Activated T-cell treated with anti-CD3 and anti-CD28 coated beads for 48 hours (primary cell): ENCODE measurements around the gene ZNF200.
"Not testable (repeated sequence)": the region's sequence is repeated elsewhere in the genome, so short reads cannot be mapped to it uniquely, and the experiment has no call there.

ENCODE experiments used
- DNase-seq: peaks from one replicate; pipeline ENCODE4 v3.0.0-alpha.2; 2020; ENCODE audit warnings: low read depth

Gene ZNF200

DNA sequence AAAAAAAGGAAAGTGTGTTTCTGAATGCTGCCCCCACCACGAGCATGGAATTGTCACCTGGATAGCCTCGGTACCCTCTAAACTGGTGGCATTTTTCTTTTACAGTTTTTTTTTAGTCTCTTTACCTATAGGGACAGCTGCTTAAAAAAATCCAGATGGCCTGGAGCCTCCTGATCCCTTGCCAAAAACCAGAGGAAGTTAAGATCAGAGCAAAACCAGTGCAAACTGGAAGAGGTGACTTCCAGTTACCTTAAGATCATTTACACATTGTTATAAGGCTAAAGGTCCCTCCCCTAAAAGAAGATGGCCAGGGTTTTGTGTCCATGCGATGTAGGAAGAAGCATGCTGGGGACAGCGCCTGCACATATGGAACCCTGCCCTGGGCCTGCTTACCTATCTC lies 18.0 kb upstream of the ZNF200 start:
- DNase-seq: no peak

DNA sequence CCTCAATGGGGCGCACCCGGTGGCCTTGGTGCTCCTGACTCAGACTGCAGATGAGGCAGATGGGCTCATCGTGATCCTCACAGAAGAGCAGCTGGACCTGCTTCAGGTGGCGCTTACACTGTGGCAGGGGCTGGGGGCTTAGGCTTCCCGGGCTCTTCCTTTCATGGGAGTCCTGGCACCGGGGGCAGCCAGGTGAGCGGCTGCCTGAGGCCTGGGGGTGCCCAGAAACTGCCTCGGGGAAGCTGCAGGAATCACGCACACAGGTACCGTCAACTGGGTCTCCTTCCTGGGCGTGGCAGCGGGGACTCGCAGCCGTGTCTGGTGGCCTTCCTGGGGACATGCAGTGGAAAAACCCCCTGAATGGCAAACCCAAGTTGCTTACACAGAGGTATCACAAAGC lies 14.5 kb upstream of the ZNF200 start:
- no peak for DNase-seq

DNA sequence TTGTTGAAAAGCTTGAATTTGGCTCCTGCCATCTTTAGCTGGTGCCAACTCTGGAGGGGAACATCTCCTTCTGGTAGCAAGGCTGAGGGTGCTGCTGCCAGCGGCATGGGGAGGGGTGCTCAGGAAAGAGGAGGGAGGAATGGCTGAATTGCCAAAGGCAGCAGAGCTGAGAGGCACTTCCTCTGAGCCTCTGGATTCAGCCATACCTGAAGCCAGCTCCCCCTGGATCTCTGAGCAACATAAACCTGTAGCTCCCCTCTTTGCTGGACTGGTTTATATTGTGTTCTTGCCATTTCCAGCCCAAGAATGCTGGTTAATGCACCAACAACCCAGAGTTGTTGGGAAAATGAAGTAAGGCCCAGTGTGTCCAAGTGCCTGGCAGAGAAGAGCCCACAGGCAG lies 14.1 kb upstream of the ZNF200 start:
- DNase-seq: no peak

DNA sequence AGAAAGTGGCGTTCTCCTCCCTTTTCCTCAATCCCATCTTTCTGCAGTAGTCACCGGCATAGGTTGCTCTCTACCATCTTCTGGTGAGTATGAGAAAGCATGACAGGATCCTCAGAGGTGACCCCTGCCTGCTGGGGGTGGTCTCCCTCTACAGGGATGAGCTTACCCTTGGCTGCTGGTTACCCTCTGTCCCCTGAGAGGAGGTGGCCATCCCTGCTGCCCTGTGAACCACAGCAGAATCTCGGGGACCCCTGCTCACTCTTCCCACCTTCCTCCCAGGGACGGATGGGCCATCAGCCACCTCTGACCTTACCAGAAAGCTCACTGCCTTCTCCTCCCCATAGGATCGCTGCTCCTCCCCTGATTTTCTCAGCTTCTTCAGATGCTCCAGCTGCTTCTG lies 13.6 kb upstream of the ZNF200 start:
- no peak for DNase-seq

DNA sequence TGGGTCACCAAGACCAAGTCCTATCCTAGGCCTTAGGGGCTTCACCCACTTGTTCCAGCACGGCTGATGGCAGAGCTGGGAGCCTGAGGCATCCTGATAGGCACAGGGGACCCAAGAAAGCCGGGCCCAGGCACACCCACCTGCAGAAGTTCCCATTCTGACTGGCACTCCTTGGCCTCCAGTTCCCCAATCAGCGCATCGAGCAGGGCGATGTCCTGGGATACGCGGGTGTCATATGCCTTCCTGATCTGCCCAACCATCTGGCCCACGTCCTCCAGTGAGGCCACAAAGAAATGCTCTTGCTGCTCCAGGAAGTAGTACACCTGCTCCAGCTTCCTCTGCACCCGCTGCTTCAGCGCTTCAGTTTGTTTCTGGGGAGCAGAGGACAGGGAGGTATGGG lies 11.9 kb upstream of the ZNF200 start:
- DNase-seq: no peak

DNA sequence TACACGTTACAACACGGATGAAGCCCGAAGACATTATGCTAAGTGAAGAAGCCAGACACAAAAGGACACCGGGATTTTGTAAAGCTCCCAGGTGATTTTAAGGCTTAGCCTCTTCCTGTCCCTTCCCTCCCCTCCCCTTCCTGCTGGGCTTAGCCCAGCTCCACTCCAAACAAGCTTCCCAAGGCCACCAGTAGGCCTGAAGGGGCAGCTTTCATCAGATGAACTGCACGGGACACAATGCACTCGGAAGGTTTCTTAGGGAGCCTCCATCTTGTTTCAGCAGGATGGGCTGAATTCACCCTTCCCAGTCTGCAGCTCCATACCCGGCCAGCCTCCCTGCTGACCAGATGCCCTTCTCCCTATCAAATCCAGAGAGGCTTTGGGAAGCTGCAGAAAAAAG lies 11.0 kb upstream of the ZNF200 start:
- DNase-seq: no peak

DNA sequence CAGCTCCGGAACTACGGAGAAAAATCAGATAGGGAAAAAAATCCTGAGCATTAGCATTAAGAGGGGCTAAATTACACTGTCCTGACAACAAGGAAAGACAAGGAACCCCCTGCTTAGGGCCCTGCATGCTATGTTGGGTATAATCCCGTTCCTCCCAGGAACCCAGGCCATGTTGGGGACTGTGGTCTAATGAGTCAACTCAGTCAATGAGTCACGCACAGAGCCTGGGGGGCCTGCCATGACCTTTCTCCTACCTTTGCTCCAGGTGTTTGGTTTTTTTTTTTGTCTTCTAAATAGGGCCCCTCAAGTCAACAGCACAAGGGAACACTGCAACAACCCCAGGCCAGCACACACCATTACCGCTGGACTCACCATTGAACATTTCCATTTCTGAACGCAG lies 8.9 kb upstream of the ZNF200 start:
- DNase-seq: no peak

DNA sequence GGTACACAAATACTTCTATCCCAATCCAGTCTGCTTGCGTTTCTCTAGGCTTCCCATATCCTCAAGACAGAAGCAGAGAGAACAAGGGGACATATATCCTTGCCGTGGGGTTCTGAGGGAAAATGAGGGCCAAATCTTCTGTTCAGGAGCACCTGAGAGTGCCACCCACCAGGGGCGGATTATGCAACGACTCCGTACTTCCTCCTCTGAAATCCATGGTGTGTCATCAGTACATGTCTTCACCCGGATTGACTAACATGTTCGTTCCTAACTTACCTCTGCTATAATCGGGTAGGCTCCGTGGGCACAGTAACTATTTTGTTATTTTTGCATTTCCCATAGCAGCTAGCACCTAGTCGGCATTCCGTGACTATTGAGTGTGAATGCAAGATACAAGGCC lies 7.8 kb upstream of the ZNF200 start:
- DNase-seq: no peak

DNA sequence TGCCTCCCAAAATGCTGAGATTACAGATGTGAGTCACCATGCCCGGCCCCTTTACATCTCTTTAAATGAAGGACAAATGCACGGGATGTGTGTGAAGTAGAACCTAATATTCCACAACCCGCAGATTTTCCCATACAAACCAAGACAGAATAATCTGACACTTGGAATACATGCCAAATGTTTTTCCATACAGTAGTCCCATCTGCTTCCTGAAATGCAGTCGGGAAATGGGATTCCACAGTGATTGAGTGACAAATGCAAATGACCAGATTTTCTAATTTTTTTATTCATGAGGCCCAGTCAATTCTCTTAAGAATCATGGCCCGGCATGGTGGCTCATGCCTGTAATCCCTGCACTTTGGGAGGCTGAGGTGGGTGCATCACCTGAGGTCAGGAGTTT lies 6.8 kb upstream of the ZNF200 start:
- no peak for DNase-seq

DNA sequence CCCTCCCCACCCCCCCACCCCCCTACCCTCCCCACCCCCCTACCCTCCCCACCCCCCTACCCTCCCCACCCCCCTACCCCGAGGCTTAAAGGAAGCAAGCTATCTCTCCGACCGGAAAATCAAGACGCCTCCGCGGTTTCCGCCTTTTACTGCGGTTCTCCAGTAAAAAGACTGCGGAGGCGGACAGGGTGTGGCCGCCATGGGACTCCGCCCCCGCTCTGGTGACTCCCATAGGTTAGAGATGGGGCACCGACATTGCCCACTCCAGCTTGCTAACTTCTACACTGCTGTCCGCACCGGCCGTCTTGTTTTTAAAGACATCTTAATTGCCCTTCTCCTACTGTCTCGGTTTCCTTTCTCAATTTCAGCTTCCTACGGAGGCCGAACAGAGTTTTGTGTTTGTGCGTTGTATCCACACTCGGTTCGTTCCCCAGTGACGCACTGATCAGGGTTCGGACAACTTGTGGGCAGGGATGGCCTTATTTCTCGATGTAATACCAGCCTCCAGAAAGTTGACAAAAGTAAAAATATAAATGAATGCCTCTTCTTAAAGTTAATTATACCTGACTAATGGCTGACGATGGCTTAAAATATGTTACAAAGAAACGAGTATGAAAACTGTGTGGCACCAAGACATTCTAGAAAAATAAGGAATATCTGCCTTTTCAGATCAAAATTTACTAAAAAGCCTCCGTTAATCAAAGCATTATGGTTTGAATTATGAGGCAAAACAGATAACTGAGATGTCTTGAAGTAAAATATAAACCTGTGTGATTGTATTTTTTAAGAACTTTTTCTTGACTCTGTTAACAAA lies 1.1 kb upstream of the ZNF200 start:
- DNase-seq: no peak

DNA sequence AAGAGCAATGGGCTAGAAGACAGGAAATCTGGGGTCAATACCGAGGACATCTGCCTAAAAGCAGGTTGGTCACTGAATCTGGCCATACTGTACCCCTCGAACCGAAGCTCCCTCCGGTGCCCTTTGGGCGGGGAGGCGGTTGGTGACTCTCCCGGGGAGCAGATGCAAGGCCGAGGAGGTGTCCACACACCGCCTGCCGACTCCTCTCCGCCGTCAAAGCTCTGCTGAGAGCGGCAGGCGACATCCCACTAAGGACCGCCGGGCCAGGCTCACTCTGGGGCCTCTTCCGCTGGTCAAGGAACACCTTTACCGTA lies 458 bp downstream of the ZNF200 start:
- no peak for DNase-seq

DNA sequence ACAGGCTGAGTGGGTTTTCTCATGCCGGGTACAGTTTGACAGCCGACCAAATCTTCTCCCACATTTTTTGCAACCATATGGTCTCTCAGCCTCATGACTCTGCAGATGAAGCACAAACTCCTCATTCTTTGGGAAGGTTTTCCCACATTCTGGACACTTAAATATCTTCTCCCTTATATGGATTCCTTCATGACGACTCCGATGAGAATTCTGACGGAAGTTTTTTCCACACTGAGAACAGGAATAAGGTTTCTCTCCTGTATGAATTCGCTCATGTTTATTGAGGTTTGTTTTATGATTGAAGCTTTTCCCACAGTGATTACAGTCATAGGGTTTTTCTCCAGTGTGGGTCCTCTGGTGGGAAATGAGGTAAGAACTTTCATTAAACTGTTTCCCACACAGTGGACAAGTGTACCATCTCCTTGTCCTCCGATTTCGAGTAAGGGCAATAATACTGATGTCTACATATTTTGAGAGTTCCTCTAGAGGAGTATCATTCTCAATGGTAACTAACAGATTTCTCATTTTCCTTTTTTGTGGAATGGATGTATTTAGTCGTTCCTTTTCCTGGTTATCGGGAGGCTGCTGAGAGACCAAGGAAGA lies 10.9 kb downstream of the ZNF200 start:
- DNase-seq: no peak

DNA sequence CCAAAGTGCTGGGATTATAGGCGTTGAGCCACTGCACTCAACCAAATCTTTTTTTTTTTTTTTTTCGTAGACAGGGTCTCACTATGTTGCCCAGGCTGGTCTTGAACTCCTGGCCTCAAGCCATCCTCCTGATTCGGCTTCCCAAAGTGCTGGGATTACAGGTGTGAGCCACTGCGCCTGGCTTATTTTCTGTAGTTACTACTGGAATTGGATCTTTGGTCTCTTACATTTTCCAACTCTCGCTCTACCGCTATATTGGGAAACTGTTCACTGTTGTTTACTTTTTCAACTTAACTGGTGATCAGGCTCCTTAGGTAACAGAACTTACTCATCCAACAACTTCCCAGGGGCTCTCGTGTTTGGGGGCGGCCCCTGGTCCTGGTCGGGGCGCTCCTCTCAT lies 14.1 kb downstream of the ZNF200 start:
- no peak for DNase-seq

DNA sequence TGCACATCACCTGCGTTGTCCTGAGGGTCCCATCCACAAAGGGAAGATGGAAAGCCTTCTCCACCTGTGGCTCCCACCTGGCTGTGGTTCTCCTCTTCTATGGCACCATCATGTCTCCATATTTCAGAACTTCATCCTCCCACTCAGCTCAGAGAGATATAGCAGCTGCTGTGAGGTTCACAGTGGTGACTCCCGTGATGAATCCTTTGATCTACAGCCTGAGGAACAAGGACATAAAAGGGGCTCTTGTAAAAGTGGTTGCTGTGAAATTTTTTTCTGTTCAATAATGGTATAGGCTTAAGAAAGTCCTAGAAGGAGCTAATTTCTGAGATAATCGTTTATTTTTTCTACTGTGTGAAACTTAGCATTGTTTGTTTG lies 18.7 kb downstream of the ZNF200 start:
- no peak for DNase-seq

DNA sequence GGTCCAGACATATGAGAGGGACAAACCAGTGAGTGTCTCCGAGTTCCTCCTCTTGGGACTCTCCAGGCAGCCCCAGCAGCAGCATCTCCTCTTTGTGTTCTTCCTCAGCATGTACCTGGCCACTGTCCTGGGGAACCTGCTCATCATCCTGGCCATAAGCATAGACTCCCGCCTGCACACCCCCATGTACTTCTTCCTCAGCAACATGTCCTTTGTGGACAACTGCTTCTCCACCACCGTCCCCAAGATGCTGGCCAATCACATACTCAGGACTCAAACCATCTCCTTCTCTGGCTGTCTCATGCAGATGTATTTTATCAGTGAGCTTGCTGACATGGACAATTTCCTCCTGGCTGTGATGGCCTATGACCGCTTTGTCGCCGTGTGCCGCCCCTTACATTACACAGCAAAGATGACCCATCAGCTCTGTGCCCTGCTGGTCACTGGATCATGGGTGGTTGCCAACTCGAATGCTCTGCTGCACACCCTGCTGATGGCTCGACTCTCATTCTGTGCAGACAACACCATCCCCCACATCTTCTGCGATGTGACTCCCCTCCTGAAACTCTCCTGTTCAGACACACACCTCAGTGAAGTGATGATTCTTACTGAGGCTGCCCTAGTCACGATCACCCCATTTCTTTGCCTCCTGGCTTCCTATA lies 19.2 kb downstream of the ZNF200 start:
- DNase-seq: no peak

DNA sequence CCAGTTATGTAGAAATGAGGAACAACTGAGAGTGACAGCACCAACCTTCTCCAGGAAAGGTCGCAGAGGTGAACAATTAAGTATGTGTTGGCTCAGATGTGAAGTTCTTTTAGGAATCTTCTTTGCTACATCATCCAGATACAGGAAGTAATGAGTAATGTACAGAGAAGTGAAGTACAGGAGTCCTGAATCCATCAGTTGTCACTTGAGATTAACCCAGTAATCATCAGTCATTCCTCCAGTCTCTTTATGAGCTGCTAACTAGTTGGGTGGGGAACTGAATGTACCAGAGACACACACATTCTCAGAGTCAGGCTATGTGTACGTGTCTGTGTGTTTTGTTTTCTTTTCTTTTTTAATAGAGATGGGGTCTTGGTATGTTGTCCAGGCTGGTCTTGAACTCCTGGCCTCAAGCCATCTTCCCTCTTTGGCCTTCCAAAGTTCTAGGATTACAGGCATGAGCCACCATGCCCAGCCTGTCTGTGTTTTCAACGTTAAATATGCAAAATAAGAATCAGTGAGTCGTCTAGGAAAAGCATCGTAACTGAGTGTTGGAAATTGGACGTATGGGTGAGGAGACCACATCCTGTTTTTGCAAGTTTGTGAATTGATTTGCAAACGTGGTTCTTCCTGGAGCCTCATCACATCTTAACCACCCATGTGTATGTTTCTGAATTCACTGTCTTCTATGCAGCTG lies 19.9 kb downstream of the ZNF200 start:
- DNase-seq: no peak

DNA sequence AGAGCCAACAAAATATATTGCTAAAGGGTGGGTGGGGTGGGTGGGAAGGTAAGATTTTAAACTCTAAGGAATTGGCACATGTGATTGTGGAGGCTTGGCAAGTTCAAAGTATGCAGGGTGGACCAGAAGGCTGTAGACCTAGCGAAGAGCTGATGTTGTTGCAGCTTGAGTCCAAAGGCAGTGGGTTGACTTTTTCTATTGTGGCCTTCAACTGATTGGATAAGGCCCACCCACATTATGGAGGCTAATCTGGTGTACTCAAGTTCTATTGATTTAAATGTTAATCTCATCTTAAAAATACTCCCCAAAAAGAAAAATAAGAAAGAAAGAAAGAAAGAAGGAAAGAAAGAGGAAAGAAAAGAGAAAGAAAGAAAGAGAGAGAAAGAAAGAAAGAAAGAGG lies 22.4 kb downstream of the ZNF200 start:
- DNase-seq: no peak

DNA sequence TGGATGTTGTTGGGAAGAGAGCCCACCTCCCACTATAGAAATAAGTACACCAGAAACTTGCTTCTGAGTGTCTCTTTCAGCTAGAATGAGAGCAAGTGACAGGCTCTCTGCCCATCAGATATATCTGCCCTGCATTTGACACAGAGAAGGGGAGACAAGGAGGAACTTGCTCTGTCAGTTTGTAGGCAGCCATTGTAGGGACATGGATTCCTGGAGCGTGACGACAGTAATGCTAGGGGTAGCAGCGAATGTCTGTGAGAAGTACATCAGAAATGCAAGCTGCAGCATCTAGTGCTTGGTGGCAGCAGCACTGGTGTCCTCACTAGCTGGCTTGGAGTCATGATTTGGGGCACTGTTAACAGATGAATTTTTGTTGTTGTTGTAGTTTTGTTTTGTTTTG lies 23.0 kb downstream of the ZNF200 start:
- DNase-seq: no peak

DNA sequence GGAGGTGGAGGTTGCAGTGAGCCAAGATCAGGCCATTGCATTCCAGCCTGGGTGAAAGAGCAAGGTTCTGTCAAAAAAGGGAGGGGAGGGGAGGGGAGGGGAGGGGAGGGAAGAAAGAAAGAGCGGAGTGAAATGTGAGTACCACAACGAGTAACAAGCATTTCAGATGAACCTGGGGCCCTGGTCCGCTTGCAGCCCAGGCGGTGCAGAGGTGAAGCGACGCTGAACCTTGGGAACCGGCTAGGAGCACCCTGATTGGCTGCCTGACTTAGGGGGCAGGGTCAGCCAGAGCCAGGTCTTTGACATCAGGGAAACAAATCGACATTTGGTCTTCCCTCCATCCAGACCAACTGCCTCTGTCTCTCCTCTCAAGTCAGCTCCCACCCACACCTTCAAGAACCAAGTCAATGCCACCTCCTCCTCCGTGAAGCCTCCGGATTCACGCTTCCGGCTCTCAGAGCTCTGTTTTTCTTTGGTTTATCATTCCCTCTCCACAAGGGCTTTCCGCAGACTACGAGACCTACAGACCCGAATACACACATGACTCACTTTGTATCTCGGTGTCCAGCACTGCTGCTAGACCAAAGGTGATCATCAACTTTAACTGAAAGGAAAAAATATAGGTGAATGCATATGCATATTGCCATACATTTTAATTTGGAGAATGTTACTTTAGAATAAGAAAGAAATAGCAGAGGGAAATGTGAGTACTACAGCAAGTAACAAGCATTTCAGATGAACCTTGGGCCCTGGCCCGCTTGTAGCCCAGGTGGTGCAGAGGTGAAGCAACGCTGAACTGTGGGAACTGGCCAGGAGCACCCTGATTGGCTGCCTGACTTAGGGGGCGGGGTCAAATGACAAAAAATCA lies 27.6 kb downstream of the ZNF200 start:
- DNase-seq: no peak

DNA sequence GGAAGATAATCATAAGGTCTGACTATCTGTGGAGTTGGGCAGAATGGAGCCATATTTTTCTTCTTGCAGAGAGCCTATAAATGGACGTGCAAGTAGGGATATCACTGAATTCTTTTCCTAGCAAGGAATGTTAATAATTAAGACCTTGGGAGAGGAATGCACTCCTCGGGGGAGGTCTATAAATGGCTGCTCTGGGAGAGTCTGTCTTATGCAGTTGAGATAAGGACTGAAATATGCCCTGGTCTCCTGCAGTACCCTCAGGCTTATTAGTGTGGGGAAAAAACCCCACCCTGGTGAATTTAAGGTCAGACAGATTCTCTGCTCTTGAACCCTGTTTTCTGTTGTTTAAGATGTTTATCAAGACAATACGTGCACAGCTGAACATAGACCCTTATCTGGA lies 29.0 kb downstream of the ZNF200 start:
- DNase-seq: not testable (repeated sequence)

DNA sequence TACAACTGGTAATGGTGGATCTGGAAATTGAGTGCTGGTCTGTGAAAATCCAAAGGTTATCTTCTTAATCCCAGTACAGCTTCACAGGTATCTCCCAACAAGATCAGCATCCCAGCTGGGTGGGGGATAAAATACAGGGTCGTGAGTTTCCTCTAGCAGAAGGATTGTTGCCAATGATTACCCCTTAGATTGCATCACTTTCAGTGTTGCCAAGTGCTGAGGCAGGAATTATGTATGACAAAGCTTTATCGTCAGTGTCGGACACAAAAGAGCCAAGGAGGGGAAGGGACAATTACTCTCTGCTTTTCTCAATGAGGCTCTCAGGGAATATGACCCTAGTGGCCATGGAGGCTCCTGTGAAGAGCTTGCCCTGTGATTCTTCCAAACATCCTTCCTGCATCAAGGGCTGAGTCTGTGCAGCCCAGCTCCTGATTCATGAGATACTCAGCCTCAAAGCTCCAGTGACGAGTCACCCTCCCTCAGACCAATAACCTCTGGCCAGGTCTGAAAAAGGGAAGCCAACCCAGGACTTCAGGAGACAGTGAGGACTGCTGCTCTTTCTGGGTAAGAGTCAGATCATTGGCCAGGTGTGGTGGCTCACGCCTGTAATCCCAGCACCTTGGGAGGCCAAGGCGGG lies 31.9 kb downstream of the ZNF200 start:
- no peak for DNase-seq
